ENCODE measurements around the gene AMMECR1. TPM values are rescaled to one million over a fixed set of nuclear protein-coding genes. Genes with fewer than 3 reads are reported as not detected.

The AMMECR1 gene
- total and polyA plus RNA-seq, 2 of the 13 experiments (the other 11 are each of a cell fraction or from before 2014, with no cell fraction given) = 3.1 to 7.5 TPM

GRCh38 chrX:110331444-110332030, 13.7 kb upstream of the AMMECR1 start:
- no peak overlapping the region for H3K9ac ChIP-seq (ENCODE audit: insufficient read depth, low read depth, low read length)
- CTCF ChIA-PET (ENCODE audit: low intra/inter-chr PET ratio, low total read pairs) = no interaction called here
- intact Hi-C loops (cut with micrococcal nuclease; ENCODE audit: unreplicated experiment) = no loop called here

More at GRCh38 chrX:110331444-110332030, 13.7 kb upstream of the AMMECR1 start:
- in situ Hi-C loops (cut with HindIII; ENCODE audit: extremely low pct_ligation_motif_present, low pct_unique_long_range_greater_than_20kb) = no loop called here
- TF ChIP-seq KLF11 (CRISPR knock-in tag; IDR thresholded peaks at IDR 0.05) (no peak), ETS1 (CRISPR knock-in tag; IDR thresholded peaks at IDR 0.05) (no peak), ATF5 (CRISPR knock-in tag; IDR thresholded peaks at IDR 0.05; ENCODE audit: low read depth) (no peak), HNRNPK (IDR thresholded peaks at IDR 0.05; ENCODE audit: low read depth, low read length, poor library complexity, severe bottlenecking) (no peak), ZNF407 (CRISPR knock-in tag; IDR thresholded peaks at IDR 0.05; ENCODE audit: not compliant biosample characterization) (no peak), SCMH1 (CRISPR knock-in tag; IDR thresholded peaks at IDR 0.05; ENCODE audit: borderline replicate concordance) (no peak), PRDM4 (CRISPR knock-in tag; IDR thresholded peaks at IDR 0.05; ENCODE audit: borderline replicate concordance) (no peak)
- H3K9me3 ChIP-seq (ENCODE audit: low read length) = no peaks in the 10 kb centered on the region
- BruUV-seq (replicated peaks) = no TSS peak
- no peaks in the 10 kb centered on the region for H3K27me3 ChIP-seq (ENCODE audit: control insufficient read depth in 1 of 2, insufficient read depth in 2 of 2, low read length in 2 of 2)
- H3K4me3 ChIP-seq (replicated peaks in 1 of 3; ENCODE audit: insufficient read depth in 1 of 3, low read depth in 2 of 3, low read length in 3 of 3) = no peak overlapping the region
- WGBS (ENCODE audit: low lambda C conversion rate) = 28% methylated on average over 3 of the region's 3 CpGs
- no peak for ATAC-seq
- DNase-seq (ENCODE audit: low spot score) = no peak
- no peak for FAIRE-seq
- no peak overlapping the region for H3K4me2 ChIP-seq (ENCODE audit: low read depth, low read length)
- no peak overlapping the region for H3K27ac ChIP-seq (ENCODE audit: extremely low read length, insufficient read depth, low read length)
- POLR2A ChIA-PET = no interaction called here
- no peaks in the 10 kb centered on the region for H3K36me3 ChIP-seq (replicated peaks in 1 of 2; ENCODE audit: control insufficient read depth in 1 of 2, insufficient read depth in 2 of 2, low read length in 2 of 2)
- no peaks in the 10 kb centered on the region for H4K20me1 ChIP-seq (ENCODE audit: insufficient read depth, low read length)
- H3K79me2 ChIP-seq (ENCODE audit: insufficient read depth, low read length) = no peaks in the 10 kb centered on the region
- no peak overlapping the region for H2AFZ ChIP-seq (ENCODE audit: low read length)
- no peaks in the 10 kb centered on the region for H3K4me1 ChIP-seq (ENCODE audit: insufficient read depth, low read length)

All from HepG2 (cell line).